HepG2 (cell line): ENCODE measurements around the gene DIS3L2. TPM values are rescaled to one million over a fixed set of nuclear protein-coding genes. Genes with fewer than 3 reads are reported as not detected.

ENCODE experiments used
- CBX5 ChIP-seq: sonication (generic); formaldehyde crosslinking; IDR thresholded peaks from 2 replicates; pipeline ENCODE4 v1.4.0; 2020; ENCODE audit warnings: missing genetic modification reagents, borderline replicate concordance
- DNMT1 ChIP-seq: sonication (generic); formaldehyde crosslinking; IDR thresholded peaks from 2 replicates; pipeline ENCODE4 v1.5.1; 2020; ENCODE audit warnings: mild to moderate bottlenecking, missing genetic modification reagents
- HCFC1 ChIP-seq: fragments of 150-350 bp; IDR thresholded peaks from 2 replicates; pipeline ENCODE4 v1.6.1; 2014; ENCODE audit warnings: low read depth, low read length
- HES4 ChIP-seq: sonication (generic); formaldehyde crosslinking; IDR thresholded peaks from 2 replicates; pipeline ENCODE4 v1.9.0; 2021; ENCODE audit warnings: mild to moderate bottlenecking, missing genetic modification reagents, borderline replicate concordance
- HNF4A ChIP-seq: sonication (generic); formaldehyde crosslinking; IDR thresholded peaks from 2 replicates; pipeline ENCODE4 v1.4.0; 2020; ENCODE audit warnings: missing genetic modification reagents
- KDM4B ChIP-seq: sonication (generic); formaldehyde crosslinking; IDR thresholded peaks from 2 replicates; pipeline ENCODE4 v1.4.0; 2020; ENCODE audit warnings: missing genetic modification reagents
- LBX2 ChIP-seq: sonication (generic); formaldehyde crosslinking; IDR thresholded peaks from 2 replicates; pipeline ENCODE4 v1.5.0; 2020; ENCODE audit warnings: missing genetic modification reagents, mild to moderate bottlenecking, borderline replicate concordance
- LCORL ChIP-seq, 2 experiments: fragments of 450-650 bp in 1 of 2; sonication (generic) in 1 of 2; formaldehyde crosslinking in 1 of 2; IDR thresholded peaks; 2 replicates each; pipeline versions ENCODE4 v1.5.0 to v1.6.1; 2017 to 2020; ENCODE audit warnings: antibody characterized with exemption in 1 of 2, missing genetic modification reagents in 1 of 2
- MAFG ChIP-seq: sonication (generic); formaldehyde crosslinking; IDR thresholded peaks from 2 replicates; pipeline ENCODE4 v1.5.1; 2020; ENCODE audit warnings: mild to moderate bottlenecking, missing genetic modification reagents
- MAZ ChIP-seq, 2 experiments: sonication (generic) in 1 of 2; formaldehyde crosslinking in 1 of 2; IDR thresholded peaks; 2 replicates each; pipeline versions ENCODE4 v1.5.0 to v1.6.1; 2012 to 2020; ENCODE audit warnings: low read depth in 2 of 2, mild to moderate bottlenecking in 2 of 2, borderline replicate concordance in 1 of 2, improper control_type of control experiment in 1 of 2, low read length in 1 of 2, missing genetic modification reagents in 1 of 2, moderate library complexity in 1 of 2
- MXI1 ChIP-seq: IDR thresholded peaks from 3 replicates; pipeline ENCODE4 v1.6.1; 2012; ENCODE audit warnings: low read depth, low read length, inconsistent platforms, borderline replicate concordance
- POGK ChIP-seq: sonication (generic); formaldehyde crosslinking; conservative IDR thresholded peaks from 2 replicates; pipeline ENCODE4 v1.8.0; 2022; ENCODE audit warnings: mild to moderate bottlenecking, moderate library complexity, missing genetic modification reagents
- REL ChIP-seq: sonication (generic); formaldehyde crosslinking; conservative IDR thresholded peaks from 2 replicates; pipeline ENCODE4 v1.8.0; 2022; ENCODE audit warnings: mild to moderate bottlenecking, missing genetic modification reagents, moderate library complexity
- RNF2 ChIP-seq: fragments of 450-650 bp; conservative IDR thresholded peaks from 2 replicates; pipeline ENCODE4 v1.6.1; 2016; ENCODE audit warnings: low read depth
- SKI ChIP-seq: fragments of 450-650 bp; IDR thresholded peaks from one replicate; pipeline ENCODE4 v1.6.1; 2018; ENCODE audit warnings: mild to moderate bottlenecking; ENCODE audit not compliant: partially characterized antibody
- TP53 ChIP-seq: sonication (generic); formaldehyde crosslinking; conservative IDR thresholded peaks from 2 replicates; pipeline ENCODE4 v1.4.0; 2020; ENCODE audit warnings: missing genetic modification reagents
- UBTF ChIP-seq: sonication (generic); formaldehyde crosslinking; IDR thresholded peaks from 2 replicates; pipeline ENCODE4 v1.4.0; 2020; ENCODE audit warnings: mild to moderate bottlenecking, missing genetic modification reagents
- ZMAT3 ChIP-seq: sonication (generic); formaldehyde crosslinking; conservative IDR thresholded peaks from 2 replicates; pipeline ENCODE4 v1.7.0; 2021; ENCODE audit warnings: missing genetic modification reagents
- ZNF550 ChIP-seq: sonication (generic); formaldehyde crosslinking; IDR thresholded peaks from 2 replicates; pipeline ENCODE4 v1.4.0; 2020; ENCODE audit warnings: mild to moderate bottlenecking, missing genetic modification reagents, borderline replicate concordance
- ZNF572 ChIP-seq: sonication (generic); formaldehyde crosslinking; IDR thresholded peaks from 2 replicates; pipeline ENCODE4 v1.5.1; 2020; ENCODE audit warnings: mild to moderate bottlenecking, missing genetic modification reagents
- ZNF652 ChIP-seq: IDR thresholded peaks from 2 replicates; pipeline ENCODE4 v1.6.1; 2016; ENCODE audit warnings: low read depth, borderline replicate concordance
- ZNF660 ChIP-seq: sonication (generic); formaldehyde crosslinking; IDR thresholded peaks from 2 replicates; pipeline ENCODE4 v1.5.1; 2020; ENCODE audit warnings: mild to moderate bottlenecking, low read depth, missing genetic modification reagents, borderline replicate concordance
- ZNF709 ChIP-seq: sonication (generic); formaldehyde crosslinking; IDR thresholded peaks from 2 replicates; pipeline ENCODE4 v1.5.0; 2020; ENCODE audit warnings: mild to moderate bottlenecking, missing genetic modification reagents
- ZSCAN31 ChIP-seq: sonication (generic); formaldehyde crosslinking; IDR thresholded peaks from 2 replicates; pipeline ENCODE4 v1.5.0; 2020; ENCODE audit warnings: low read depth, mild to moderate bottlenecking, missing genetic modification reagents
- polyA plus RNA-seq, 8 experiments: library from polyadenylated mRNA; depleted of rRNA in 3 of 8; stranded (reverse) in 7 of 8; unstranded in 1 of 8; fragments of >200 nt; fragmentation: Illumina TruSeq in 4 of 8; extraction: Trizol in 4 of 8; gene quantifications; 2 replicates each; pipeline versions ENCODE4 v1.2.1 to v1.2.3, GENCODE V29; 2011 to 2016; ENCODE audit warnings: low read depth in 4 of 8, missing spikeins in 1 of 8, mixed read lengths in 1 of 8; ENCODE audit not compliant: insufficient read depth in 1 of 8
- total RNA-seq, 5 experiments: library from RNA; depleted of rRNA; stranded (reverse); fragments of >200 nt; fragmentation: Illumina TruSeq; extraction: Trizol; gene quantifications; 2 replicates each; pipeline ENCODE4 v1.2.3, GENCODE V29; 2016; ENCODE audit warnings: low read depth in 1 of 5

The DIS3L2 gene
- total and polyA plus RNA-seq, 2 of the 13 experiments (the other 11 are each of a cell fraction or from before 2014, with no cell fraction given) = 7.0 to 23.9 TPM

- TF ChIP-seq POGK (CRISPR knock-in tag) (peak; percentile 66; the same call in 1 of the 2 replicates), REL (CRISPR knock-in tag) (no peak), HCFC1 (no peak), ZNF709 (CRISPR knock-in tag) (0 out of 2 replicates have a peak, but pooled peaks have one; percentile 19), UBTF (CRISPR knock-in tag) (peak; percentile 84; the same call in 1 of the 2 replicates), MAFG (CRISPR knock-in tag) (no peak), TP53 (CRISPR knock-in tag) (0 out of 2 replicates have a peak, but pooled peaks have one; percentile 23), ZSCAN31 (CRISPR knock-in tag) (no peak; the same call in 1 of the 2 replicates), MXI1 (no peak), DNMT1 (CRISPR knock-in tag) (0 out of 2 replicates have a peak, but pooled peaks have one; percentile 60), CBX5 (CRISPR knock-in tag) (no peak), LCORL (IDR thresholded peaks at IDR 0.05) (no peak), LCORL (CRISPR knock-in tag; IDR thresholded peaks at IDR 0.05) (peak; percentile 75; the same call in 1 of the 2 replicates), KDM4B (CRISPR knock-in tag) (no peak), ZMAT3 (peak; percentile 64; the same call in 1 of the 2 replicates), ZNF652 (no peak), ZNF550 (CRISPR knock-in tag) (no peak; the same call in 1 of the 2 replicates), MAZ (IDR thresholded peaks at IDR 0.05; ENCODE audit: borderline replicate concordance, low read depth, low read length) (no peak), MAZ (CRISPR knock-in tag; IDR thresholded peaks at IDR 0.05; ENCODE audit: low read depth) (peak; percentile 37; the same call in 1 of the 2 replicates), SKI (peak; percentile 46), RNF2 (peak; percentile 66), LBX2 (CRISPR knock-in tag) (no peak; the same call in 1 of the 2 replicates), ZNF660 (CRISPR knock-in tag) (no peak), ZNF572 (no peak), HES4 (CRISPR knock-in tag) (0 out of 2 replicates have a peak, but pooled peaks have one; percentile 33), HNF4A (CRISPR knock-in tag) (no peak)
These were observed 36.0 kb upstream of the DIS3L2 start (continued) for GRCh38 chr2:231925303-231926179.
